Pancreas (tissue), 10 donors: ENCODE results near the gene KCNMA1. TPM values are rescaled to one million over a fixed set of nuclear protein-coding genes. Genes with fewer than 3 reads are reported as not detected.

Source experiments
- ATAC-seq, 4 donors: fragments of 200-7000 bp; cut with Tn5 transposase; one replicate each; pipeline versions ENCODE4 v1.8.0 to v1.9.1; 2020; ENCODE audit warnings: mild to moderate bottlenecking in 4 of 4, moderate library complexity in 4 of 4
- DNase-seq, 6 donors: peaks; one replicate each; pipeline ENCODE4 v3.0.0-alpha.2; 2020
- FAIRE-seq: peaks from 2 replicates; lab custom pipeline; 2012; peaks lifted over from hg19 to GRCh38; lab: Jason Lieb, UNC
- H3K27ac ChIP-seq, 4 donors: fragments of 200-600 bp; sonication (generic); 1 replicate in 3 of 4; 2 replicates in 1 of 4; pipeline versions ENCODE4 v1.5.0 to v1.8.0; 2020
- H3K27me3 ChIP-seq, 4 donors: fragments of 200-600 bp; one replicate each; pipeline ENCODE4 v1.8.0; 2021
- H3K36me3 ChIP-seq, 3 donors: fragments of 200-600 bp; sonication (generic) in 1 of 3; one replicate each; pipeline versions ENCODE4 v1.5.0 to v1.8.0; 2020 to 2021
- H3K4me1 ChIP-seq, 3 donors: fragments of 200-600 bp; one replicate each; pipeline ENCODE4 v1.8.0; 2021
- H3K4me3 ChIP-seq, 4 donors: fragments of 200-600 bp; sonication (generic) in 2 of 4; one replicate each; pipeline versions ENCODE4 v1.5.0 to v1.8.0; 2020 to 2021
- H3K9me3 ChIP-seq, 4 donors: fragments of 200-600 bp; one replicate each; pipeline ENCODE4 v1.8.0; 2021
- CTCF ChIP-seq, 4 donors: fragments of 200-600 bp; sonication (generic) in 3 of 4; IDR thresholded peaks; one replicate each; pipeline versions ENCODE4 v1.5.0 to v1.8.0; 2021; ENCODE audit warnings: antibody characterized with exemption in 4 of 4
- WGBS, 2 donors: extraction: QIAGEN DNeasy Blood & Tissue Kit; methylation state at CpG; one replicate each; pipeline ENCODE4 v1.1.7; 2013; 5-methylcytosine and 5-hydroxymethylcytosine counted together
- intact Hi-C, 3 donors: fragments of 100-400 bp; cut with DNase I; formaldehyde crosslinking; loops; one replicate each; pipeline versions ENCODE4 v1.11.1 to v1.14.2; 2022
- polyA plus RNA-seq, 2 donors: library from polyadenylated mRNA; stranded (reverse); fragments of 200-250 nt; gene quantifications; one replicate each; pipeline ENCODE4 v1.2.3, GENCODE V29; 2013
- total RNA-seq, 6 donors: library from RNA; stranded (reverse); fragmentation: NEBNext Ultra II Directional in 4 of 6; extraction: Animal tissue kit (Norgen Biotek cat#: 25700) in 4 of 6; gene quantifications; one replicate each; pipeline versions ENCODE4 v1.2.1 to v1.2.4, GENCODE V29; 2021 to 2023
- donor health status: healthy with polysubstance abuse.
- donor health status: DM: no; HTN: no; CAD: no; lungs with moderate emphysema.
- donor health status: DM: no; HTN: no; CAD: no.
- donor health status: control.
- donor health status: control.
- donor health status: Bipolar disorder and iron deficiency.
- donor health status: DM: yes; HTN: yes; CAD: no.
- donor health status: DM: no; HTN: no; CAD: no.
- donor health status: DM: no; HTN: no; CAD: no.
- donor health status: DM: yes; HTN: yes; CAD: no.

Gene KCNMA1
- total and polyA plus RNA-seq, 8 donors: 3.5 to 19.4 (median 9.3) TPM

GRCh38 chr10:77034240-77034639 is 603.4 kb downstream of the KCNMA1 start:
- intact Hi-C loops: no loop called here
- ATAC-seq (no peak), DNase-seq (no peak), FAIRE-seq (no peak)
- H3K4me3 ChIP-seq: no peak overlapping the region
- no peak overlapping the region for H3K27ac ChIP-seq
- no peaks in the 10 kb centered on the region for H3K36me3 ChIP-seq
- no peaks in the 10 kb centered on the region for H3K4me1 ChIP-seq
- no peaks in the 10 kb centered on the region for H3K27me3 ChIP-seq
- 89 to 90% methylated on average over 4 of the region's 4 CpGs for WGBS, 2 donors
- no peaks in the 10 kb centered on the region for H3K9me3 ChIP-seq
- TF ChIP-seq CTCF (IDR thresholded peaks at IDR 0.05): no peak

- H3K4me3 ChIP-seq: no peak overlapping the region
- H3K36me3 ChIP-seq: no peaks in the 10 kb centered on the region
- no peak for TF ChIP-seq CTCF (IDR thresholded peaks at IDR 0.05)
- FAIRE-seq (no peak), ATAC-seq (no peak), DNase-seq (no peak)
- H3K27me3 ChIP-seq: no peaks in the 10 kb centered on the region
- intact Hi-C loops: no loop called here
- no peak overlapping the region for H3K27ac ChIP-seq
- WGBS, 2 donors: 55 to 58% methylated on average over 1 of the region's 1 CpG
- no peaks in the 10 kb centered on the region for H3K4me1 ChIP-seq
- H3K9me3 ChIP-seq: no peaks in the 10 kb centered on the region
Measured at GRCh38 chr10:77032188-77032570, 605.4 kb downstream of the KCNMA1 start.

- WGBS, 2 donors: 67 to 85% methylated on average over 1 of the region's 1 CpG
- ATAC-seq: no peak
Measured at GRCh38 chr10:77031531-77032187, 605.9 kb downstream of the KCNMA1 start.

GRCh38 chr10:77030974-77031373 is 606.6 kb downstream of the KCNMA1 start:
- DNase-seq: no peak
- H3K9me3 ChIP-seq: no peaks in the 10 kb centered on the region
- H3K36me3 ChIP-seq: no peaks in the 10 kb centered on the region
- H3K27me3 ChIP-seq: no peaks in the 10 kb centered on the region
- TF ChIP-seq CTCF (IDR thresholded peaks at IDR 0.05): no peak
- no peak for ATAC-seq
- FAIRE-seq: no peak
- H3K27ac ChIP-seq: no peak overlapping the region
- H3K4me1 ChIP-seq: no peaks in the 10 kb centered on the region
- H3K4me3 ChIP-seq: no peak overlapping the region
- intact Hi-C loops: no loop called here
- 54 to 67% methylated on average over 2 of the region's 2 CpGs for WGBS, 2 donors

More at GRCh38 chr10:77031531-77032187, 605.9 kb downstream of the KCNMA1 start:
- no peaks in the 10 kb centered on the region for H3K36me3 ChIP-seq
- no peak overlapping the region for H3K27ac ChIP-seq
- intact Hi-C loops: no loop called here
- FAIRE-seq: no peak
- no peaks in the 10 kb centered on the region for H3K9me3 ChIP-seq
- TF ChIP-seq CTCF (IDR thresholded peaks at IDR 0.05): no peak
- no peaks in the 10 kb centered on the region for H3K27me3 ChIP-seq
- H3K4me1 ChIP-seq: no peaks in the 10 kb centered on the region
- no peak overlapping the region for H3K4me3 ChIP-seq
- no peak for DNase-seq
